GM12878 (cell line): Measurements from ENCODE around the gene VPS33B.

Experiments
- CTCF ChIP-seq, 3 experiments: IDR thresholded peaks in 2 of 3; conservative IDR thresholded peaks in 1 of 3; 2 replicates each; pipeline ENCODE4 v1.5.1; 2011; ENCODE audit warnings: low read depth in 3 of 3, low read length in 3 of 3, mild to moderate bottlenecking in 3 of 3, control low read depth in 2 of 3, moderate library complexity in 2 of 3, inconsistent platforms in 1 of 3, mixed read lengths in 1 of 3; ENCODE audit not compliant: control insufficient read depth in 2 of 3, insufficient read depth in 1 of 3; ENCODE audit errors: extremely low read depth in 1 of 3
- KDM1A ChIP-seq: fragments of 200-600 bp; sonication (generic); IDR thresholded peaks from 2 replicates; pipeline ENCODE4 v1.6.1; 2016; ENCODE audit warnings: borderline replicate concordance
- MXI1 ChIP-seq: fragments of 150-350 bp; IDR thresholded peaks from 2 replicates; pipeline ENCODE4 v1.6.1; 2011; ENCODE audit warnings: low read depth, mild to moderate bottlenecking, inconsistent platforms, low read length, improper control_type of control experiment
- MYC ChIP-seq: IDR thresholded peaks from 2 replicates; pipeline ENCODE4 v1.6.1; 2011; ENCODE audit warnings: mild to moderate bottlenecking, low read length, moderate library complexity, inconsistent platforms; ENCODE audit not compliant: insufficient read depth, insufficient replicate concordance, insufficient read length, severe bottlenecking
- PAX5 ChIP-seq: IDR thresholded peaks from 2 replicates; pipeline ENCODE4 v1.6.1; 2011; ENCODE audit warnings: low read depth, low read length, borderline replicate concordance
- POLR2AphosphoS5 ChIP-seq: IDR thresholded peaks from 2 replicates; pipeline ENCODE4 v1.6.1; 2011; ENCODE audit warnings: mild to moderate bottlenecking, low read length, inconsistent platforms
- ZBTB33 ChIP-seq: fragments of 450-650 bp; IDR thresholded peaks from 2 replicates; pipeline ENCODE4 v1.6.1; 2017; ENCODE audit warnings: mild to moderate bottlenecking
- ZBTB40 ChIP-seq: fragments of 450-650 bp; IDR thresholded peaks from 2 replicates; pipeline ENCODE4 v1.6.1; 2016; ENCODE audit warnings: mild to moderate bottlenecking, moderate library complexity, borderline replicate concordance
- TF ChIP-seq, protein P1 (sequence below): IDR thresholded peaks from 2 replicates; pipeline ENCODE4 v1.6.1; 2012; ENCODE audit warnings: low read length, inconsistent platforms

DNA sequence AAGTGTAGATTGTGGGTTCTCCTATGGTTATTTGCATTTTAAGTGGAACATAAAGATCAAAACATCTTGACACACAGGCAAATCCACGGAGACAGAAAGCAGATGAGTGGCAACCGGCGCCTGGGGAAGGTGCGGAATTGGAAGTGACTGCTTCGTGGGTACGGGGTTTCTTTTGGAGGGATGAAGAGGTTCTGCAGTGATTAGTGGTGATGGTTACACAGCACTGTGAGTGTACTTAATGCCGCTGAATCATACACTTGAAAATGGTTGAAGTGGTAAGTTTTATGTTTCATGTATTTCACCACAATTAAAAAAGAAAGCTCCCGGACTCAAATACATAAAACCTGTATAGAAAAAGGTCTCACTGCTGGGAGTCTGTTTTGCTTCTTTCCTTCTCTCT, 18.5 kb upstream of the VPS33B start:
- no peak for TF ChIP-seq ZBTB33
- no peak for TF ChIP-seq CTCF (IDR thresholded peaks at IDR 0.05 in 2 of 3, conservative IDR thresholded peaks at IDR 0.05 in 1 of 3; ENCODE audit: control insufficient read depth in 2 of 3, extremely low read depth in 1 of 3, insufficient read depth in 1 of 3, low read depth in 3 of 3, low read length in 3 of 3)
- no peak for TF ChIP-seq POLR2AphosphoS5
- TF ChIP-seq, protein P1, sequence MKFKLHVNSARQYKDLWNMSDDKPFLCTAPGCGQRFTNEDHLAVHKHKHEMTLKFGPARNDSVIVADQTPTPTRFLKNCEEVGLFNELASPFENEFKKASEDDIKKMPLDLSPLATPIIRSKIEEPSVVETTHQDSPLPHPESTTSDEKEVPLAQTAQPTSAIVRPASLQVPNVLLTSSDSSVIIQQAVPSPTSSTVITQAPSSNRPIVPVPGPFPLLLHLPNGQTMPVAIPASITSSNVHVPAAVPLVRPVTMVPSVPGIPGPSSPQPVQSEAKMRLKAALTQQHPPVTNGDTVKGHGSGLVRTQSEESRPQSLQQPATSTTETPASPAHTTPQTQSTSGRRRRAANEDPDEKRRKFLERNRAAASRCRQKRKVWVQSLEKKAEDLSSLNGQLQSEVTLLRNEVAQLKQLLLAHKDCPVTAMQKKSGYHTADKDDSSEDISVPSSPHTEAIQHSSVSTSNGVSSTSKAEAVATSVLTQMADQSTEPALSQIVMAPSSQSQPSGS, result no peak
- TF ChIP-seq KDM1A, result no peak
- TF ChIP-seq MYC, result no peak
- TF ChIP-seq MXI1, result no peak
- TF ChIP-seq ZBTB40, result no peak
- no peak for TF ChIP-seq PAX5
